Posterior vena cava (tissue), 2 donors: Measurements from ENCODE around the gene TRIM67. TPM values are rescaled to one million over a fixed set of nuclear protein-coding genes. Genes with fewer than 3 reads are reported as not detected.
"Not testable (repeated sequence)": the region's sequence is repeated elsewhere in the genome, so short reads cannot be mapped to it uniquely, and the experiment has no call there.

Experiments used
- DNase-seq: peaks from one replicate; pipeline ENCODE4 v3.0.0-alpha.2; 2020; ENCODE audit warnings: low spot score
- intact Hi-C, 2 donors: fragments of 100-400 bp; cut with DNase I; formaldehyde crosslinking; loops; one replicate each; pipeline versions ENCODE4 v1.14.1 to v1.14.2; 2022 to 2023
- total RNA-seq, 2 donors: library from RNA; stranded (reverse); fragmentation: NEBNext Ultra II Directional; extraction: Animal tissue kit (Norgen Biotek cat#: 25700); gene quantifications; one replicate each; pipeline ENCODE4 v1.2.1, GENCODE V29; 2021
- donor health status: DM: yes; HTN: yes; CAD: no.
- donor health status: DM: yes; HTN: yes; CAD: no.

TRIM67 gene
- total RNA-seq, 2 donors from 2014 or later = not detected

- intact Hi-C loops = no loop called here
- no peak for DNase-seq
Measured at GRCh38 chr1:231155808-231156207, 6.0 kb upstream of the TRIM67 start.

DNA sequence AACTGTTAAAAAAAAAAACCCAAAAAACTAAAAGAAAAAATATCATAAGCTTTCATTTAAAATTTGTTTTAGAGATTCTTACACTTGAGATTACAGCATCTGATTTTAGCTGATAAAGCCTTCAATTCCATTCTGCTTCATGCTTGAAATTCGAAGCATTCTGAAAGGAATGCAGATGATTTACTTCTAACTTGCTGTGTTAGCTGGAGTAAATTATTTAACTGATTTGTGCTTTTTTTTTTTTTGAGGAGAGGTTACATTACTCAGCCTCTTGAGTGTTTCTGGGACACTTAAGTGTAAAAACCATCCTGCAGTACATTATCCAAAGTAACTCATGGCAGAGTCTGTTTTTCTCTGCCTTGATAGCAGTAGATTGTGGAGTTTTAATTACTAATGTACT is 4.5 kb upstream of the TRIM67 start:
- intact Hi-C loops = no loop called here
- no peak for DNase-seq

DNA sequence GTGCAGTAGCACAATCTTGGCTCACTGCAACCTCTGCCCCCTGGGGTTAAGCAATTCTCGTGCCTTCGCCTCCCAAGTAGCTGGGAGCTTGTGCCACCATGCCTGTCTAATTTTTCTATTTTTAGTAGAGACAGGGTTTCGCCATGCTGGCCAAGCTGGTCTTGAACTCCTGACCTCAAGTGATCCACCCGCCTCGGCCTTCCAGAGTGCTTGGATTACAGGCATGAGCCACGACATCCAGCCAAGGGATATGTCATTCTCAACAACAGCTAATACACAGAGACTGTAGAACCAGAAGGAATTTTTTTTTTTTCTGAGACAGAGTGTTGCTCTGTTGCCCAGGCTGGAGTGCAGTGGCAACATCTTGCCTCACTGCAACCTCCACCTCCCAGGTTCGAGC is 3.7 kb upstream of the TRIM67 start:
- DNase-seq, intact Hi-C loops: not testable (repeated sequence)

GRCh38 chr1:231159202-231159962 is 2.5 kb upstream of the TRIM67 start:
- no peak for DNase-seq
- intact Hi-C loops = no loop called here

GRCh38 chr1:231159963-231160761 is 1.7 kb upstream of the TRIM67 start:
- no peak for DNase-seq
- intact Hi-C loops = no loop called here

- intact Hi-C loops = no loop called here
- DNase-seq = no peak
Measured at GRCh38 chr1:231160895-231161666, 777 bp upstream of the TRIM67 start.

GRCh38 chr1:231162297-231162969 is 575 bp downstream of the TRIM67 start:
- intact Hi-C loops = no loop called here
- DNase-seq = no peak

DNA sequence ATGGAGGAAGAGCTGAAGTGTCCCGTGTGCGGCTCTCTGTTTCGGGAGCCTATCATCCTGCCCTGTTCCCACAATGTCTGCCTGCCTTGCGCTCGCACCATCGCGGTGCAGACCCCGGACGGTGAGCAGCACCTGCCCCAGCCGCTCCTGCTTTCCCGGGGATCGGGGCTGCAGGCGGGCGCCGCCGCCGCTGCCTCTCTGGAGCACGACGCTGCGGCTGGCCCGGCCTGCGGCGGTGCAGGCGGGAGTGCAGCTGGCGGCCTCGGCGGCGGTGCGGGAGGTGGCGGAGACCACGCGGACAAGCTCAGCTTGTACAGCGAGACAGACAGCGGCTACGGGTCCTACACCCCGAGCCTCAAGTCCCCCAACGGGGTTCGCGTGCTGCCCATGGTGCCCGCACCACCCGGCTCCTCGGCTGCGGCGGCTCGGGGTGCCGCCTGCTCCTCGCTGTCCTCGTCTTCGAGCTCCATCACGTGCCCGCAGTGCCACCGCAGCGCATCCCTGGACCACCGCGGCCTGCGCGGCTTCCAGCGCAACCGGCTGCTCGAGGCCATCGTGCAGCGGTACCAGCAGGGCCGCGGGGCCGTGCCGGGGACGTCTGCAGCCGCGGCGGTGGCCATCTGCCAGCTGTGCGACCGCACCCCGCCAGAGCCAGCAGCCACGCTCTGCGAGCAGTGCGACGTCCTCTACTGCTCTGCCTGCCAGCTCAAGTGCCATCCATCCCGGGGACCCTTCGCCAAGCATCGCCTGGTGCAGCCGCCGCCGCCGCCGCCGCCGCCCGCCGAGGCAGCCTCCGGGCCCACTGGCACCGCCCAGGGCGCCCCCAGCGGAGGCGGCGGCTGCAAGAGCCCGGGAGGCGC is 1.3 kb downstream of the TRIM67 start:
- intact Hi-C loops = no loop called here
- no peak for DNase-seq

DNA sequence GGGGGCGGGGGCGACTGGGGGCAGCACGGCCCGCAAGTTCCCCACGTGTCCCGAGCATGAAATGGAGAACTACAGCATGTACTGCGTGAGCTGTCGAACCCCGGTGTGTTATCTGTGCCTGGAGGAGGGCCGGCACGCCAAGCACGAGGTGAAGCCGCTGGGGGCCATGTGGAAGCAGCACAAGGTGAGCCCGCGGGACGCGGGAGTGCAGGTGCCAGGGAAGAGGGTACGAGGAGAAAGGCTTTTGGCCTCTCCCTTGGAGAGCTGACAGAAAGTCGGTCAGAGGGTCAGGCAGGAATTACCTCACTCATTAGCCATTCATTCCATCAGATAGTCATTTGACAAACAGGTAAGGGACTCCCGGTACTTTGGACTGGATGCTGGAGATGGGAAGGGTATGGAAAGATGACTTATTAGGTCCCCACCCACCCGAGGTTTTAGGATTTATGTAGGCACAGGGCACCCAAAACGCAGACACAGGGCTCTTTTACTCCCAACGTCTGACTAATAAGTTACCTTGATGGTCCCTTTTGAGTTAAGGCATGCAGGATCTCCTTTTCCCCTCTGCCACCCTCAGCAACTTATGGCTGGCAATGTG is 2.1 kb downstream of the TRIM67 start:
- no peak for DNase-seq
- intact Hi-C loops = no loop called here

DNA sequence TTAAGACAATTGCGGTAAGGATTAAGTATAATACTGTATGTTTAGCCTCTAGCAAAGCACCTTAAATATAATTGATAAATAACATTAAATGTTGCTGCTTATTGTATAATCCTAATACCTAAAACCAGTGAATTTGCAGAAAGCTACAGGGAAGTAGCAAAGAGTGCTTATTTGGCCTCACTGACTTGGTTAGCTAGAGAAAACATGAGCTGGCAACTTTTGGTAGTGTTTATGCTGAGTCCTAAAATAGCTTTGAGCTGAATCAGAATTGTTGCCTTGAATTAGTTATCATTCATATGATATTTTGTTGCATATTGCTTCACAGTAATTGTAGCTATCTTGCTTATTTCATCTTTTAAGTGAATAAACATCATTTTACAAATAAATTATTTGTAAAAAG is 3.5 kb downstream of the TRIM67 start:
- intact Hi-C loops = no loop called here
- no peak for DNase-seq

DNA sequence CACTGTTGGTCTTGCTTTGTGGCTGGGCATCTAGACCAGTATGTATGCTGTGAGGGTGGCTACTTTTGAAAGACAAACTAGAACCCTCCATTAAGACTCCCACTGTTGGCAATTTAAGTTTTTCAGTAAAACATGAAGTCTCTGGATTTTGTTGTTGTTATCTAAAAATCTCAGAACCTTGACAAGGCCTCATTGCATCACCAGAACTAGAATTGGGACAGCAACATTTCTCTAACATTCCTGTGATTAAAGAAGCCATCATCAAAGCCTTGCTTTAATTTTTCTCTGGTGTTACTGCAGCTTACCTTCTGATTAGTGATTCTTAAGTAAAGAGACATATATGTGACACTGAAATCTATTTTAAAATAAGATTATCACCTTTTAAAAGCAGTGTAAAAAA is 4.5 kb downstream of the TRIM67 start:
- DNase-seq = no peak
- intact Hi-C loops = no loop called here

GRCh38 chr1:231170875-231171274 is 9.0 kb downstream of the TRIM67 start:
- DNase-seq = no peak
- intact Hi-C loops = no loop called here

DNA sequence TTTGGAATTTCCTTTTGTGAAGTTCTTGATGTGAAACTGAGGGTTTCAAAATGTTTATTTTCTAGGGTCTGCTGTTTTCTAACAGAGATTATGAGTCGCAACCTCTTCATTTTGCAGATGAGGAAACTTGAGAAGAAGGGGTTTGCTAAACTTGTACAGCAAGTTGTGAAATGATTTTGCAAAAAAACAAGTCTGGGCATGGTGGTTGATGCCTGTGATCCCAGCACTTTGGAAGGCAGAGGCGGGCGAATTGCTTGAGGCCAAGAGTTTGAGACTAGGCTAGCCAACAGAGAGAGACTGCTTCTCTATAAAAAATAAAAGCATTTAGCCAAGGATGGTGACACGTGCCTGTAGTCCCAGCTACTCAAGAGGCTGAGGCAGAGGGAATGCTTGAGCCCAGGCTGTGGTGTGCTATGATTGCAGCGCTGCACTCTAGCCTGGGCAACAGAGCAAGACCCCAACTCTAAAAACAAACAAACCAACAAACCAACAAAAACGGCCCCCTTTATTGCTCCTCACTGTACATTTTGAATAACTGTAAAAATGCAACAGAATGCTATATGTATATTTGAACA is 9.9 kb downstream of the TRIM67 start:
- intact Hi-C loops = no loop called here

DNA sequence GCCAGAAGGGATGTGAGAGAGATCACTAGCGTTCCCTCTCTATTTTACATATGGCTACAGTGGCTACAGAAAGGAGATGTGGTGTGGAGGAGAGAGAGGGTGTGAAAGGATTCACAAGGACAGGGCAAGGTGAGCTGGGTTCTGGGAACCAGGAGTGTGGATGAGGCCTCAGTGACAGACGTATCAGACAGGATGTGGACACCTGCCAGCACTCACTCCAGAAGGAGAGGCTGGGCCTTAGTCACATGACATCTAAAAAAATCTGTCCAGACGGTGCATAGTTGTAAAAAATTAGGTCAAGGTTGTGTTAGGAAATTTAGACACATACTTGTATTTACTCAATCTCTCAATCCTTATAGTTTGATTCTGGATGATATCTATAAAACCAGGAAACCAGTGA is 10.6 kb downstream of the TRIM67 start:
- intact Hi-C loops = no loop called here

More for the DNA sequence above, 9.9 kb downstream of the TRIM67 start:
- DNase-seq = no peak

DNA sequence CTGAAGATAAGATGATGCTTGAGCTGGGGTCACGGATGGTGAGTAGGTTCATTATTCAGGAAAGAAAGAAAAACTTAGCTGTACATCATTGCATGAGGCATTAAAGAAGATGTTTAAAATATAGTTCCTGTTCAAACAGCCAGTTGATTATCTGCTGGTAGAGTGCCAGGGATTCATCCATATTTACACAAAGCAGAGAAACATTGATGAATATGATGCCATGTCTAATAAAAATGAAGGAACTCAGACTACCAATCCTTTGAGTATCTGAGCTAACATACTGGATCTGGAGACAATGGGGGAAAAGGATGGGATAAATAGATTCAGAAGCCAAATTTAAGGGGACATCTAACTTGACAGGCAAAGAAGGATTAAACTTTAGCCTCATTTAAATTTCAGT is 14.6 kb downstream of the TRIM67 start:
- no peak for DNase-seq
- intact Hi-C loops = no loop called here

More for the DNA sequence above, 10.6 kb downstream of the TRIM67 start:
- DNase-seq = no peak

DNA sequence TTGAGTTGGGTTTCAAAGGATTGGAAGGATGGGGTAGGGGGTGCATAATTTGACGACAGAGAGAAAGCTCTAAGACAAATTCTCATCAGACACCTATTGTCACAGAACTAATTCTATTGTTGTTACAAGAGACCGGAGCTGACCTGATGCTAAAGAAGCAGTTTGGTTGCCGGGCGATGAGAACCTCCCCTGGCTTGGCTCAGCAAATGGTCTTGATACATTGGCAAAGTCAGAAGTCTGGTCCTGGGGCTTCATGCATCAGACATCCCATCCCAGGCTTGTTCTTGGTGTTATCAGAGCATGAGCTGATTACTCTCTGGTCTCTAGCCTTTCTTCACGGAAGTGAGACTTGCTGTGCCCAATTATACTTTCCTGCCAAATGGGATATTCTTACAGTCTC is 15.4 kb downstream of the TRIM67 start:
- no peak for DNase-seq
- intact Hi-C loops = no loop called here

DNA sequence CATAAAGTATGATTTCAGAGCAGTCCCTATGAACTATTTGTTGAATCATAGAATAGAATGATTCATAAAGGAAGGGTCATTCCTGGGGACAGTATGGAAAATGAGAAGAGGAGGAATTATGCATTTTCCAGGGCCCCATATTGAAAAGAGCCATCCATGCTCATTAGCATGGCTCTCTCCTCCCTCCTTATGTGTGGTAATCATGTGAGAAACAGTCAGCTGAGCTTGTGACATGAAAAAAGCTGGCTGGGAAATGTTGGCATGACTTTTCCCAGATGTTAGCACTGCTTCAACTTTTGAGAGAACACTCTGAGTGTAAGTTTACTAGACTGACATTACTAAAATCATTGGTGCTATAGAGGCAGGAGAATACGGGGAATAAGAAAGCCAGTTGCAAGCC is 16.1 kb downstream of the TRIM67 start:
- intact Hi-C loops = no loop called here
- DNase-seq = no peak

DNA sequence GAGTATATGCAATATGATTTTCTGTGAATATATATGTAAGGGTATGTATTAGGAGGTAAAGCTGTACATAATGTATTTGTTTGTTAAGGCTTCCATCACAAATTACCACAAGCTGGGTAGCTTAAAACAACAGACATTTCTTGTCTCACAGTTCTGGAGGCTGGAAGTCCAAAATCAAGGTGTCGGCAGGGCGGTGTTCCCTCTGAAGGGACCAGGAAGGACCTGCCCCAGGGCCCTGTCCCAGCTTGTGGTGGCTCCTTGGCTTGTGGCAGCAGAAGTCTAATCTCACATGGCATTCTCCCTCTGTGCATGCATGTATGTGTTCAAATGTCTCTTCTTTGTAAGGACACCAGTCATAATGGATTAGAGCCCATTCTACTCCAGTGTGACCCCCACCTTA is 17.1 kb downstream of the TRIM67 start:
- intact Hi-C loops = no loop called here
- no peak for DNase-seq
